ENCODE measurements around the gene CCR7.
"Not testable (repeated sequence)": the region's sequence is repeated elsewhere in the genome, so short reads cannot be mapped to it uniquely, and the experiment has no call there.

GRCh38 chr17:40586264-40586663 is 21.0 kb upstream of the CCR7 start:
- TF ChIP-seq, protein P1, sequence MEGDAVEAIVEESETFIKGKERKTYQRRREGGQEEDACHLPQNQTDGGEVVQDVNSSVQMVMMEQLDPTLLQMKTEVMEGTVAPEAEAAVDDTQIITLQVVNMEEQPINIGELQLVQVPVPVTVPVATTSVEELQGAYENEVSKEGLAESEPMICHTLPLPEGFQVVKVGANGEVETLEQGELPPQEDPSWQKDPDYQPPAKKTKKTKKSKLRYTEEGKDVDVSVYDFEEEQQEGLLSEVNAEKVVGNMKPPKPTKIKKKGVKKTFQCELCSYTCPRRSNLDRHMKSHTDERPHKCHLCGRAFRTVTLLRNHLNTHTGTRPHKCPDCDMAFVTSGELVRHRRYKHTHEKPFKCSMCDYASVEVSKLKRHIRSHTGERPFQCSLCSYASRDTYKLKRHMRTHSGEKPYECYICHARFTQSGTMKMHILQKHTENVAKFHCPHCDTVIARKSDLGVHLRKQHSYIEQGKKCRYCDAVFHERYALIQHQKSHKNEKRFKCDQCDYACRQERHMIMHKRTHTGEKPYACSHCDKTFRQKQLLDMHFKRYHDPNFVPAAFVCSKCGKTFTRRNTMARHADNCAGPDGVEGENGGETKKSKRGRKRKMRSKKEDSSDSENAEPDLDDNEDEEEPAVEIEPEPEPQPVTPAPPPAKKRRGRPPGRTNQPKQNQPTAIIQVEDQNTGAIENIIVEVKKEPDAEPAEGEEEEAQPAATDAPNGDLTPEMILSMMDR (IDR thresholded peaks at IDR 0.05; ENCODE audit: insufficient read depth, low read depth, low read length): not testable (repeated sequence)
- not testable (repeated sequence) for TF ChIP-seq EZH2 (IDR thresholded peaks at IDR 0.05; ENCODE audit: insufficient read depth, low read length)

All from astrocyte (in vitro differentiated cells and primary cell).